NCI-H526 treated with DMSO at 0.1 percent for 48 hours (cell line): ENCODE data around the gene AWAT1.
"Not testable (repeated sequence)": the region's sequence is repeated elsewhere in the genome, so short reads cannot be mapped to it uniquely, and the experiment has no call there.

ENCODE experiments used
- DNase-seq: peaks from one replicate; lab custom pipeline; 2025; lab: John Stamatoyannopoulos, UW

AWAT1 gene

DNA sequence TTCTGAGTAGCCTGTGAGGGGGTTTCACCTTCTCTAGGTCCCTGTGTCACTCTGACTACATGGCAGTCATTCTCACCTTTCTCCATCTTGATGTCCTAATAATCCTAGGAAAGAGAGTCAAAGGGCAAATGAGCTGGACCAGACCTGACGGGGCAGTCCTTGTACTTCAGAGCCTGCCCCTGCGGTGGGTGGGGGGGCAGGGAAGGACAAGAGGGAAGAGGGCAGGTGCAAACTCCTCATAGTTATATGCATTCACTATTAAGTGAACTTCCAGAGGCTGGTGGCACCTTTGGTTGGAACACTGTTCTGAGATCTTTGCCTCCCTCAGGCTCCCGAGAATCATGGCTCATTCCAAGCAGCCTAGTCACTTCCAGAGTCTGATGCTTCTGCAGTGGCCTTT lies at the start of gene AWAT1:
AWAT1 (plus strand) TSS at position 301 of the 400 bp plus-strand sequence; CDS start at position 342, 41 bp downstream.
- no peak for DNase-seq

DNA sequence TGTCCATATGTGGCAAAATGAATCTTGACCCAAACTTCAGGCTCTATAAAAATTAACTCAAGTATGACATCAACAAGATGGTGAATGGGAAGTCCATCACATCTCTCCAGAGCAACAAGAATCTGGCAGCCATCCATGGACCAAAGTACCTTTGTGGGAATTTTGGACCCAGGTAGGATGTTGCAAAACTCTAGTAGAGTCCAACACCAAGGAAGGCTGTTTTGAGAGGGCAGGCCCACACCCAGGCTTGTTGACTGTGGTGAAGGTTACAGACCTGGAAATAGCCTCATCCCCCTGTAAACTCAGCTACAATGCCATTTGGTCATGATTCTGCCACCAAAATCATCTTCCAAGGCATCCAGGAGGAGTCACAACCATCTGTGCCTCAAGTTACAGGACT lies 44.2 kb upstream of the AWAT1 start:
- no peak for DNase-seq

DNA sequence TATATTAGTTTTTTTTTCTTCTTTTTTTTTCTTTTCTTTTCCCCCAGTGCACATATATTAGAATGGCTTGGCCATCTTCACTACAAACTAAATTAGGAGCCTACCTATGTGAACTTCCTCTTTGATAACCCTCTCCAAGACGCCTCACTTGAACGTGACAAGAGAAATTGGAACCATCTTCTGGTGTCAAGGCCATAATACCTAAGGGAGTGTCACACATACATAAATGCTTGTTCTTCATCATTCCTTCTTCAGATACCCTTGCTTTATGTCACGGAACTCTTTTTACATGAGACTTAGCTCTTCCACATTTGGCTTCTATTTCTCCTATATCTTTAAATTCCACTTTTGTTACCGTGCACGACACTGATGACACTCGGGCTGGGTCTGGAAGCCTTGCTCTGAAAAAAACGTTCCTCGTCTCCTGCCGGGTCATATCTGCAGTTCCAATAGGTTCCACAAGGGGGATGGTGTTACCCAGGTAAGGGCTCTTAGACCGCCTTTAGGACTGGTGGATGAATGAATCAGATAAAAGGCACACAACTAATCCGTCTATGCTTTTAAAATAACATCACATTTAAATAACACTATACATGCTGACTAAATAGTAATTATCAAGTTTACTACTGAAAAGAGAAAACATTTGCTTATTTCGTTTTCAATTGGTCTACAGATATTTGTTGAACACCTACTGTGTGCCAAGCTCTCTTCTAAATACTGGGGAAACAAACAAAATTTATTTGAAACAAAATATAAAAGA lies 37.3 kb upstream of the AWAT1 start:
- peak; percentile 11 for DNase-seq

DNA sequence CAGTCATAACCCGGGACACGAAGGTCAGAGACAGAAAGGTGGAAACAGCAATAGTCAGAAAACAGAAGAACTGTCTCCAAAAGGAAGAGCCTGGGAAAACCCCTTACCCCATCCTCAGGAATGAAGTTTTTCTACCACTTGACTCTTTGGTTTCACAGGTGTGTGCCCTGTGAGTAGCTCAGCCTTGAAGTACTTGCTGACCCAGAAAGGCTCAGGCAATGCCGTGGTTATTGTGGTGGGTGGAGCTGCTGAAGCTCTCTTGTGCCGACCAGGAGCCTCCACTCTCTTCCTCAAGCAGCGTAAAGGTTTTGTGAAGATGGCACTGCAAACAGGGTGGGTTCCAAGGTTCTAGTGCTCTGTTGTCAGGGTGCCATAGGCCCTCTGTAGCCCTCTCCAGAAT lies 32.7 kb upstream of the AWAT1 start:
- DNase-seq = no peak

DNA sequence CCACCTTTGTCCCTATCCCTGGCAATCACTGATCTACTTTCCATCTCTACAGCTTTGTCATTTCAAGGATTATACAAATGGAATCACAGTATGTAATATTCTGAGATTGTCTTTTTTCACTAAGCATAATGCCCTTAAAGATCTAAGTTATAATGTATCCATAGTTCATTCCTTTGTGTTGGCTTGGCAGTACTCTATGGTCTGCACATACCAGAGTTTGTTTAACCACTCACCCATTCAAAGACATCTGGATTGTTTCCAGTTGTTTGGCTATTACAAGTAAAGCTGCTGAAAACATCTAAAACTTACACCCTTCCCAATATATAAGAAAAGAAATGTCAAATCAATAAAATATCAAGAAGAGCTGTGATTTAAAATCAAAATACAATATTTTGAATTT lies 26.0 kb upstream of the AWAT1 start:
- DNase-seq = no peak

DNA sequence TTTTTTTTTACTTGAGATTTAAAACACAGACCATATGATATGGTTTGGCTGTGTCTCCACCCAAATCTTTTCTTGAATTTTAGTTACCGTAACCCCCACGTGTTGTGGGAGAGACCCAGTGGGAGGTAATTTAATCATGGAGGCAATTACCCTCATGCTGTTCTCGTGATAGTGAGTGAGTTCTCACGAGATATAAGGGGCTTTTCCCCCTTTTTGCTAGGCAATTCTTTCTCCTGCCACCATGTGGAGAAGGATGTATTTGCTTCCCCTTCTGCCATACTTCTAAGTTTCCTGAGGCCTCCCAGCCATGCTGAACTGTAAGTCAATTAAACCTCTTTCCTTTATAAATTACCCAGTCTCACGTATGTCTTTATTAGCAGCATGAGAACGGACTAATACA lies 24.9 kb upstream of the AWAT1 start:
- not testable (repeated sequence) for DNase-seq

DNA sequence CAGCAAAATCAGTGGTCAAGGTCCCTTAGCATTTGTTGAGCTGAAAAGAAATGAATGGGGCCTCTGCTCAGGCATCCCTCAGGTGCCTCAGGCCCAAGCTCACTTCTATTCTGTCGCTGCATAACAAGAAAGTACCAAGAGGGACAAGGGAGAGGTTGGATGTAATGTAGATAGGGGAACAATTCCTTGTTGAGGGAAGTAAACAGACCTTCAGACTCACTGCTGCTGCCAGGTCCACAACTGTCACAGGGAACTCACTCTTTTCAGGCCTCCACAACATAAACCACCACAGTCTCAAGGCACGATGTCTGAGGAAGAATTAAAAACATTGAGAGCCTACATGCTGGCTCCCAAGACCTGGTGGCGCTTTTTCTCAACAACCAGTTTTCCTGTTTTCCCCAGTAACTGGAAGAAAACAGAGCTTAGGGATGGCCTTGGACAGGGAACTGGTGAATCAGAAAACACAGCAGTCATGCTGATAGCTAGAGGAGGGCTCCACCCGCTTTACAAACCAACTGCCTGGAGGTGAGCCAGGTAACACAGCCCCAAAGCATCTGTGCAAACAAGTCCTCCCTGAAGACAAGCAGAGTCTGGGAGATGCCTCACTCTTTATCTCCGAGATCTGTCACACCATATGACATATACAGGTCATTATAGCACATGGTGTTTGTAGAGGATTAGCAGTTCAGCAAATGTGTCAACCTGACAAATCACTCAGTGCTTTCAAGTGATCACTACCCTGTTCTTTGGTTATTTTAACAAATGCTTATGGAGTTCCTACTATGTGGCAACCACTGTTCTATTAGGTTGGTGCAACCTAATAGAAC lies 14.3 kb upstream of the AWAT1 start:
- DNase-seq = peak; percentile 2

DNA sequence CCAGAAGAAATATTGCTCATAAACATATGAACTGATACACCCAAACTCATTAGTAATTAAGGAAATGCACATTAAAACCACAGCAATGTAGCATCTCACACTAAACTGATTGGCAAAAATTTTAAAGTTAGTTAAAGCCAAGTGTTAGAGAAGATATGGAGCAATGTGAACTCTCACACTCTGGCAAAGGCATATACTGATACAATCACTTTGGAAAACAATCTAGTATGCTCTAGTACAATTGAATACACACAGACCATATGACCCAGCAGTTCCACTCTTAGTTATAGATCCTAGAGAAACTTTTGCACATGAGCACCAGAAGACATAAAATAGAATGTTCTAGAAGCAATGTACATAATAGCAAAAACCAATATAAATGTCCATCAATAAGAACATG lies 8.4 kb upstream of the AWAT1 start:
- DNase-seq = no peak

DNA sequence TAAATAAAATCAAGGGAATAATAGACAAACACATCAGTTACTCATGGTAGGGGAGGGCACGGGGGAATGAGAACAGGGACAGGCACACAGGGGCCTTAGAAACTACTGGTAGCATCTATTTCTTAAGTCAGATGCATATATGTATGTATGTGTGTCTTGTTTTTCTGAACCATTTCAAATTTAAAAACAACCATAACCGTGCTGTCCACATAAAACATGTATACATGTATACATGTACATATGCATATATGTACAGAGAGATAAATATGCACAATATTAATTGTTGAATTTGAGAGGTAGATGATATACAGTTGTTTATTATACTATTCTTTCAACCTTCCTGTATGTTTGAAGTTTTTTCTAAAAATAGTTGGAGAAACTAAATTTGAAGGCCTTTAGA lies 7.8 kb upstream of the AWAT1 start:
- DNase-seq = no peak

DNA sequence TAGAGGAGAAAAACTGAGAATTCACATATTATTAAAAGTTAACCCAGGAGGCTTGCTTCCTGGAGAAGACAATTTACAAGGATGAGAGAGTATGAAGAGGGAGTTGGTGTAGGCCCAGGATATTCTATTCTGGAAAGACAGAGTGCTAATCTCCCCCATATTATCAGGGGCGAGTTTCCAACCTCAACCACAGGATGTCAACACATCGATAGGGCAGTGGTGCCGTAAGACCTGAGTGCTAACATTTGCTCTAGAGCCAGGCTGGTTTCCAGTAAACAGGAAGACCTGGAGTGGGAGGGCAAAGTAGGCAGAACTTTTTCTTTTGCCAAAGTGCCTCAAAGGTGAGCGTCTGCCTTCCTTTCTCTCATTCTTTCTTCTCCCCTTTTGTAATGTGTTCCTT lies 2.8 kb upstream of the AWAT1 start:
- no peak for DNase-seq

DNA sequence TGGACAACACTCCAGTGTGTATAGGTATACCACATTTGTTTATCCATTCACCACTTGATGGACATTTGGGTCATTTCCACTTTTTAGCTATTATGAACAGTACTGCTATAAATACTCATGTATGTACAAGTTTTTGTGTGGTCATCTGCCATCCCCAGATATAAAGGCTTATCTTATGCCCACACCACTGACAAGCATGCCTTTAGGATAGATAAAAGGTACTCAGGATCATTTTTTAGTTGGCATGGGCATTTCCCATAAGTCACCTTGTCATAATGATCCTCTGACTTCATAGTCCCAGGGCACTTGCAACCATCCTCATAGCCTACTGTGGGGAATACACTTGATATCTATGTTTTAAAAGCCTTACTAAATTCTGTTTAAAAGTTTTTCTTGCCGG lies 6.3 kb downstream of the AWAT1 start:
- DNase-seq = no peak

DNA sequence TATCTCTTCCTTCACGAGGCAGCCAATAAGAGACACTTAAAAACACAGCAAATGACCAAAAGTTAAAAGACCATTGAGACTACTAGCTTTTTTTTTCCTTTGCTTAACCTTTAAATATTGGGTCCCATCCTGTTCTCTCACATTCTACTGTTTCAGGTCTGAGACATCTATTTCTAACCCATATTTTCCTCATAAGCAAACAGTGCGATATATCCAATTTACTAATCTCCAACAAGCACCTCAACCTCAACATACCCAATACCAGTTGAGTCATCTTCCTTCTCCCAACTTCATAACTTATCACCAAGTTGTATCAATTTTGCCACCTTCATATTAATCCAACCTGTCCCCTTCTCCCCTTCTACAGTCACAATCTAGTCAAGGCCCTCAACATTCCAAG lies 7.0 kb downstream of the AWAT1 start:
- no peak for DNase-seq

DNA sequence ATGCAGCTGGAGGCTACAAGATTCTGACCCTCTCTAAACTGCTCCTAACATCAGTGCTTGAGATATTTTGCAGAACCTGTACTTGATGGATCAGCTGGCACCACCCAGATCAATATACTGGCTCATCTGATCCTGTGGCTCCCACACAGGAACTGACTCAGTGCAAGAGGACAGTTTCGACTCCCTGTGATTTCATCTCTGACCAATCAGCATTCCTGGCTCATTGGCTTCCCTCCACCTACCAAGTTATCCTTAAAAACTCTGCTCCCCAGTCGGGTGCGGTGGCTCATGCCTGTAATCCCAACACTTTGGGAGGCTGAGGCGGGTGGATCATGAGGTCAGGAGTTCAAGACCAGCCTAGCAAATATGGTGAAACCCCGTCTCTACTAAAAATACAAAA lies 9.1 kb downstream of the AWAT1 start:
- not testable (repeated sequence) for DNase-seq

DNA sequence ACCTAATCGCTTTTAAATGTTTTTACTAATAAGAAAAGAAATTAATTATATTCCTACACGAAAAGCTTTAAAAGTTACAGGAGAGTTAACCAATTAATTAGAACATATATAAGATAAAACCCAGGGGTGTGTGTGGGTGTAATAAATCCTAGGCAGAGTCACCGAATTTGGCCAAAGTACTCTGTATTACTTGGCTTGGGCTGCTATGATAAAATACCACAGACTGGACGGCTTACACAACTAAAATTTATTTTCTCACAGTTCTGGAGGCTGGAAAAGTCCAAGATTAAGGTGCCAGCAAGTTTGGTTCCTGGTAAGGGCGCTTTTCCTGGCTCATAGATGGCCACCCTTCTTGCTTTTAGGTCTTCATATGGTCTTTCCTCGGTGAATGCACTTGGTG lies 10.4 kb downstream of the AWAT1 start:
- DNase-seq = no peak

DNA sequence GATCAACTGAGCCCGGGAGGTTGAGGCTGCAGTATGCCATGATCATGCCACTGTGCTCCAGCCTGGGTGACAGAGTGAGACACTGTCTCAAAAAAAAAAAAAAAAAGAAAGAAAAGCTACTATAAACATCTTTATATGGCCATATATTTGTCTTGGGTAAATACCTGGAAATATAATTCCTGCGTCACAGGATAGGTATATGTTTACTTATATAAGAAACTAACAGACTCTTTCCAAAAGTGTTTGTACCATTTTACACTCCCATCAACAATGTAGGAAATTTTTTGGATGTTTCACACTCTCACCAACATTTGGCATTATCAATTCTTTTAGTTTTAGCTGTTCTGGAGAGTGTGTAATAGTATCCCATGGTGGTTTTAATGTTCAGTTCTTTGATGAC lies 12.8 kb downstream of the AWAT1 start:
- DNase-seq = no peak

DNA sequence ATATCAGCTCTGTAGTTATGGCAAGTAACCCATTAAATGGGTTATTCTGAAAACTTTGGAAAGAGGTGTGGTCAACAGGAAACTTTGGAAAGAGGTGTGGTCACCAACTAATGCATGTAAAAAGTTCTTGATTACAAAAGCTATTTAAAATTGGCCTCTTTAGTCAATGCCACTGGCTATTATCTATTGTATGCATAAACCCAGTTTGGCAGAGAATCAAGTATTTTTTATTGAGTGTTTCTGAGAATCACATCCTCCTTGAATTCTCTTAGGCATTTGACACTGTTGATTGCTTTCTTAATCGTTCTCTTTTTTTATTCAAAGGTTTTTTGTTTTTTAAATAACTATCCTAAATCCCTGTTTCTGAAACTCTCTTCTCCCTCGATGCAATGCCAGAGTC lies 18.0 kb downstream of the AWAT1 start:
- DNase-seq = no peak

DNA sequence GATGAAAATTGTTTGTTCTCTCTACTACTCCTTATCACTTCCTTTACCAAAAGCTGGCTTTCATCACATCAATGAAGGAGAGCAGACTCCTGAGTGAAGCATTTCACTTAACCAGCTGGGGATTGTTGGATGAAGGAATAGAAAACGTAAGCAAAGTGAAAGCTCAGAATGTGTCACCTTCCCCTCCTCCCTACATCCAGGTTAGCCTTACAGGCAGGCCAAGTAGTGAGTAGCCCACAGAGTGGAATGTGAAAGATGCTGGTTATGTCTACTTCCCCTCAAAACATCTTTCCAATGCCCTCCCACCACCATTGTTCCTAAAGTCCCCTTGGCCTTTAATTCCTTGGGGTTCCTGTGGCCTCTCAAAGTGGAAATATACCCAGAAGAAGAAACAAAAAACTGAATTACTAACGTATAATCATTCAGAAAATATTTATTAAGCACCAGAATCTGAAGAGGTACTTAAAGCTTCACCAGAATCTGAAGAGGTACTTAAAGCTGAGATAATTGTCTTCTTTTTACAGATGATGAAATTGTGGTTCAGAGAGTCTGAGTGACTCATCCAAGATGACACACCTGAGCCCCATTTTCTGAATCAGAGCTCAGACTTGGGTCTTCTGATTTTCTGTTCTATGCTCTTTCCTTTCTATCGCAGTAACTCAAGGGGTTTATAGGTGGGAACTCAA lies 19.1 kb downstream of the AWAT1 start:
- no peak for DNase-seq

DNA sequence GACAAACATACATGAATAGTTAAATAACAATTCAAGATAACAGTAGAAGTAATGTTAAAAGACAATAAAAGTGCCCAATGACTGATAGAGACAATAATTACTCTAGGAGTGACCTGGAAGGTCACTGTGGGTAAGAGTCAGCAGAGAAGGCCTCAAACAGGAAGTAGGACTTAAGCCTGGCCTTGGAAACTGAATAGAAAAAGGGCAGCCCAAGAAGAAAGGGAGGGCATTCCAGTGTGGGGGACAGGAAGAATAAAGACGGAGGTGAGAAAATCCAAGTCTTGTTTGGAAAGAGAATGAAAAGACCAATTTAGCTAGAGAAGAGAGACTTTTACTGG lies 19.6 kb downstream of the AWAT1 start:
- no peak for DNase-seq

DNA sequence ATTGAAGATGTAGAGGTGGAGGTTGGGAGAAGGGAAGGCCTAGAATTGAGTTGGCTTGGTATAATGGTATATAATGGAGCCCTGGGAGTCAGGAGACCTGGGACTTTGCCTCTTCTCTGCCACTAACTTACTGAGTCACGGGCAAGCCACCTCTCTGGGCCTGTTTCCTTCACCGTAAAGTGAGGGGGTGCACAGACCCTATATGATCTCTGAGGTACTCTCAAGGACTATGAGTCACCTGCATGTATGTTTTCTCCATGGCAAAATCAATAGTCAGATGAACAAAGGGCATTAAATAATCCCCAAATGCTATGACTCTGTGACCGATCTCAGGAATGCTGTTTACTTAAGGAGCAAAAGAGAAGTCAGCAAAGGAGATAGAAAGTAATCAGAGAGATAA lies 20.5 kb downstream of the AWAT1 start:
- no peak for DNase-seq

DNA sequence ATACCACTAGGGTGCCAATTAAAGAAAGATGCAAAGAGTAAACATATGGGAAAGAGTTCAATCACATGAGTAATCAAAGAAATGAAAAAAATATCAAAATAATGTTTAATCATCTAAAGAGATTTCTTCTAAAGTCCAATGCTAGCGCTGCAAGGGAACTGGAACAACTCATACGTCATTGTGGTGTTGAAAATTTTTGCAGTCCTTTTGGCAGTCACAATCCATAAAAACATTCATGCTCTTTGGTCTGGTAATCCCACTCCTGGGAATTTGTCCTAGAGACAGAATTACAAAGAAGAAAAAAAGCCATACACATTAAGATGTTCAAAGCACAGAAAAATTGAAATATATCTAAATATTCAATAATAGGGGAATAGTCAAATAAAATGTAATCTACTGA lies 21.0 kb downstream of the AWAT1 start:
- DNase-seq = no peak

DNA sequence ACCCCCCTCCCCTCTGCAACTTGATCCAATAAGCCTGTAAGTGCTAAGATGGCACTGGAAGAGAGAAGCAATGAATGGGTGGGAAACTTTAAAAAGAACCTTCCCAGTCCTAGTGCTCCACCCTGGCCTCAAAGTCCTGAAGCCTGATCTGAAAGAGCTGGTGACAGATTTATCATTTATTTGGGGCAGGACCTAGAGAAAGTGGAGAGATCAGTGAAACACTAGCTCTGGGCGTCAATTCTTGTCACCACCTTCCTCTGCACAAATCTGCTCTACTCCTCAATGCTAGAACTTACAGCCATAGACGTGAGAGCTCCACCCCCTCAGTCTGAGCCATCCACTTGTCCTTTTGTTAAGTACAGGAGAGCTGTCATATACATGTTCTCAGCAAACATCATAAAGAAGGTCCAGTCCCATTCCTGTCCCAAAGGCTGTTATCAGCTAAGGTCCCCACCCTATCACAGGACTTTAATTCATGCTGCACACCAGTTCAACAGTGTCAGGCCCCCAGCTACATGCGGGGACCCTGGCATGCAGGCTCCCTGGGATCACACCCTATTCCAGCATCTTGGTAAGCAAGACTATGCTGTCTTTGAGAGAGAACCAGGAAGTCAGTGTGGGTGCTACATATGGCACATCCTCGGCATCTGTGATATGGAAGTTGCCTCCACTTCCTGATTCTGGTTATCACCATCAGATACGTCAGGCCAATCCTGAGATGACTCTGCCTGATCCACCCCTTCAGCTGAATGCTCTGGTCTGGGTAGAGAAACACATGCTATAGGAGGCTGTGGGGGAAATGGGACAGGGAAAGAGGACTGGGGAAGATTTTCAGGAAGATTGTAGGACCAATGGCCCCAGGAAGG lies 23.2 kb downstream of the AWAT1 start:
- no peak for DNase-seq

DNA sequence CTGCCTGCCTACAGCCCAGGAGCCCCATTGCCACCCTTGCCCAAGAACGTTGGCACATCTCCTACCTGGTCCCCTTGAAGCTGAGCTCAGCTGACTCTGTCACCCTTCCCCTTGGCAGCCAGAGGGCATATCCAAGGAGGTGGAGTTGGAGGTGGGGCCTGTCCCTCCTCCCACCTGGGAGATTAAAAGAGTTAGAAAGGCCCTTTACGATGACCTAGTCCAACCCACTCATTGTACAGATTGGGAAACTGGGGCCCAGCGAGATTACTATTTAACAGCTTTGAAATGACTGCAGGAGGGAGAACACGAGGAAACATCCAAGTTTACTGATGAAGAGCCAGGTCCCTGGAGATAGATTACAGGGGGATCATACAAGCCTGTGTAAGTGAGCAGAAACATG lies 25.6 kb downstream of the AWAT1 start, which contains the start of gene P2RY4:
P2RY4 (minus strand) TSS at position 101 of the 400 bp plus-strand sequence. CDS start 580 bp downstream, outside the sequence.
- no peak for DNase-seq
